MM.1S (cell line): ENCODE measurements around the gene SGSM1.

ENCODE experiments used
- DNase-seq: peaks from one replicate; pipeline ENCODE4 v3.0.0-alpha.2; 2015
- H2AFZ ChIP-seq: fragments of 300-600 bp; sonication (generic); 2 replicates; pipeline ENCODE4 v1.6.0; 2016; ENCODE audit warnings: antibody characterized with exemption, low read length
- H3F3A ChIP-seq: fragments of 300-600 bp; sonication (generic); 2 replicates; pipeline ENCODE4 v1.6.1; 2016; ENCODE audit warnings: mild to moderate bottlenecking, antibody characterized with exemption, low read length, moderate library complexity, mixed read lengths; ENCODE audit not compliant: insufficient read depth
- H3K27ac ChIP-seq: fragments of 300-600 bp; sonication (generic); 2 replicates; pipeline ENCODE4 v1.5.1; 2016; ENCODE audit warnings: mild to moderate bottlenecking, low read length
- H3K27me3 ChIP-seq: fragments of 300-600 bp; sonication (generic); replicated peaks from 2 replicates; pipeline ENCODE4 v1.6.0; 2016; ENCODE audit warnings: low read length; ENCODE audit not compliant: insufficient read depth
- H3K36me3 ChIP-seq: fragments of 300-600 bp; sonication (generic); replicated peaks from 2 replicates; pipeline ENCODE4 v1.6.1; 2016; ENCODE audit warnings: mild to moderate bottlenecking, low read length, mixed read lengths; ENCODE audit not compliant: insufficient read depth
- H3K4me1 ChIP-seq: fragments of 300-600 bp; sonication (generic); 2 replicates; pipeline ENCODE4 v1.6.1; 2016; ENCODE audit warnings: low read length, mixed read lengths
- H3K4me2 ChIP-seq: fragments of 300-600 bp; sonication (generic); 2 replicates; pipeline ENCODE4 v1.6.0; 2016; ENCODE audit warnings: low read depth, low read length
- H3K4me3 ChIP-seq: fragments of 300-600 bp; sonication (generic); 2 replicates; pipeline ENCODE4 v1.5.1; 2016; ENCODE audit warnings: low read length, mixed read lengths
- H3K79me2 ChIP-seq: fragments of 300-600 bp; sonication (generic); 2 replicates; pipeline ENCODE4 v1.6.1; 2016; ENCODE audit warnings: mixed run types, low read length, mixed read lengths
- H3K9ac ChIP-seq: fragments of 300-600 bp; sonication (generic); 2 replicates; pipeline ENCODE4 v1.6.1; 2016; ENCODE audit warnings: low read length, mixed read lengths
- H3K9me2 ChIP-seq: fragments of 300-600 bp; sonication (generic); replicated peaks from 2 replicates; pipeline ENCODE4 v1.6.1; 2016; ENCODE audit warnings: mild to moderate bottlenecking, low read length, mixed read lengths; ENCODE audit not compliant: insufficient read depth
- H3K9me3 ChIP-seq: fragments of 300-600 bp; sonication (generic); replicated peaks from 2 replicates; pipeline ENCODE4 v1.6.1; 2016; ENCODE audit warnings: mild to moderate bottlenecking, low read length, mixed read lengths; ENCODE audit not compliant: insufficient read depth
- H4K20me1 ChIP-seq: fragments of 300-600 bp; sonication (generic); 2 replicates; pipeline ENCODE4 v1.6.1; 2016; ENCODE audit warnings: mild to moderate bottlenecking, low read length, moderate library complexity, mixed read lengths; ENCODE audit not compliant: insufficient read depth
- CTCF ChIP-seq: fragments of 300-600 bp; sonication (generic); IDR thresholded peaks from 2 replicates; pipeline ENCODE4 v1.5.1; 2016; ENCODE audit warnings: antibody characterized with exemption, low read length, mixed read lengths
- EZH2 ChIP-seq: fragments of 300-600 bp; sonication (generic); optimal IDR thresholded peaks from 2 replicates; pipeline ENCODE3; 2017; ENCODE audit warnings: low read depth, mild to moderate bottlenecking, antibody characterized with exemption, low read length, mixed read lengths
- EZH2phosphoT487 ChIP-seq: fragments of 300-600 bp; sonication (generic); IDR thresholded peaks from 2 replicates; pipeline ENCODE4 v1.6.1; 2018; ENCODE audit warnings: antibody characterized with exemption, low read length

Gene SGSM1

GRCh38 chr22:24847490-24847889 lies 41.5 kb downstream of the SGSM1 start:
- Histone ChIP-seq H3K9ac (no peak overlapping the region), H3K9me2 (no peaks in the 10 kb centered on the region), H3K4me1 (no peaks in the 10 kb centered on the region), H4K20me1 (no peaks in the 10 kb centered on the region), H3K36me3 (no peaks in the 10 kb centered on the region), H3F3A (no peaks in the 10 kb centered on the region), H3K4me2 (no peak overlapping the region), H3K9me3 (no peaks in the 10 kb centered on the region), H2AFZ (no peak overlapping the region), H3K27me3 (peaks cover 11% of the 10 kb centered on the region), H3K79me2 (no peaks in the 10 kb centered on the region), H3K4me3 (no peak overlapping the region), H3K27ac (no peak overlapping the region)
- no peak for DNase-seq
- TF ChIP-seq EZH2 (no peak), CTCF (no peak), EZH2phosphoT487 (no peak)

- Histone ChIP-seq H3K27ac (no peak overlapping the region), H4K20me1 (no peaks in the 10 kb centered on the region)
These were observed 42.7 kb downstream of the SGSM1 start for GRCh38 chr22:24848559-24849168.

GRCh38 chr22:24855794-24856193 lies 49.8 kb downstream of the SGSM1 start:
- no peak overlapping the region for H3K4me2 ChIP-seq
- H3K4me1 ChIP-seq, result no peaks in the 10 kb centered on the region
- H2AFZ ChIP-seq, result no peak overlapping the region
- H4K20me1 ChIP-seq, result no peaks in the 10 kb centered on the region
- H3K36me3 ChIP-seq, result no peaks in the 10 kb centered on the region
- no peak for DNase-seq
- H3K9me2 ChIP-seq, result no peaks in the 10 kb centered on the region
- H3K27ac ChIP-seq, result no peak overlapping the region
- H3K9ac ChIP-seq, result no peak overlapping the region
- TF ChIP-seq CTCF, result no peak
- TF ChIP-seq EZH2, result no peak
- TF ChIP-seq EZH2phosphoT487, result no peak
- no peaks in the 10 kb centered on the region for H3K79me2 ChIP-seq
- H3K27me3 ChIP-seq, result peaks cover 56% of the 10 kb centered on the region
- no peak overlapping the region for H3K4me3 ChIP-seq
- H3K9me3 ChIP-seq, result no peaks in the 10 kb centered on the region
- H3F3A ChIP-seq, result no peaks in the 10 kb centered on the region

More at GRCh38 chr22:24848559-24849168, 42.7 kb downstream of the SGSM1 start:
- Histone ChIP-seq H3K4me2 (no peak overlapping the region), H3K9me3 (no peaks in the 10 kb centered on the region), H3K4me1 (no peaks in the 10 kb centered on the region), H3K36me3 (no peaks in the 10 kb centered on the region), H3F3A (no peaks in the 10 kb centered on the region), H2AFZ (no peak overlapping the region), H3K9ac (no peak overlapping the region), H3K9me2 (no peaks in the 10 kb centered on the region), H3K79me2 (no peaks in the 10 kb centered on the region), H3K4me3 (no peak overlapping the region), H3K27me3 (peaks cover 11% of the 10 kb centered on the region)
- no peak for TF ChIP-seq EZH2
- no peak for TF ChIP-seq CTCF
- TF ChIP-seq EZH2phosphoT487, result no peak
- no peak for DNase-seq
